SU-DHL-6 (cell line): ENCODE data around the gene LENG9.

ENCODE experiments used
- H2AFZ ChIP-seq: fragments of 200-600 bp; sonication (generic); 2 replicates; pipeline ENCODE4 v1.6.1; 2014; ENCODE audit warnings: low read depth, mild to moderate bottlenecking, moderate library complexity, mixed read lengths, antibody characterized with exemption, low read length; ENCODE audit not compliant: severe bottlenecking
- H3F3A ChIP-seq: fragments of 200-600 bp; shearing (Covaris generic); 2 replicates; pipeline ENCODE4 v1.6.0; 2016; ENCODE audit warnings: antibody characterized with exemption, mild to moderate bottlenecking; ENCODE audit not compliant: insufficient read depth
- H3K27ac ChIP-seq: fragments of 200-600 bp; sonication (generic); 2 replicates; pipeline ENCODE4 v1.5.1; 2016; ENCODE audit warnings: low read depth, mild to moderate bottlenecking, low read length, moderate library complexity, mixed read lengths
- H3K27me3 ChIP-seq: fragments of 200-600 bp; sonication (generic), shearing (Covaris generic); 2 replicates; pipeline ENCODE4 v1.6.0; 2014; ENCODE audit warnings: mild to moderate bottlenecking, low read length
- H3K36me3 ChIP-seq: fragments of 200-600 bp; sonication (generic); 2 replicates; pipeline ENCODE4 v1.6.1; 2014; ENCODE audit warnings: mild to moderate bottlenecking, low read length, mixed read lengths
- H3K4me2 ChIP-seq: fragments of 300-600, 200-600 bp; shearing (Covaris generic), sonication (generic); 2 replicates; pipeline ENCODE4 v1.6.0; 2014; ENCODE audit warnings: low read length, low read depth, mild to moderate bottlenecking; ENCODE audit not compliant: poor library complexity, severe bottlenecking
- H3K4me3 ChIP-seq: fragments of 200-600 bp; sonication (generic); 2 replicates; pipeline ENCODE4 v1.5.1; 2014; ENCODE audit warnings: antibody characterized with exemption, low read length, mild to moderate bottlenecking, mixed read lengths; ENCODE audit not compliant: insufficient read depth, poor library complexity, severe bottlenecking
- H3K79me2 ChIP-seq: fragments of 200-600 bp; sonication (generic); 2 replicates; pipeline ENCODE4 v1.6.1; 2014; ENCODE audit warnings: mild to moderate bottlenecking, low read length, moderate library complexity; ENCODE audit not compliant: insufficient read depth
- H3K9ac ChIP-seq: fragments of 200-600 bp; sonication (generic); 2 replicates; pipeline ENCODE4 v1.7.0; 2014; ENCODE audit warnings: mild to moderate bottlenecking, low read length
- H3K9me2 ChIP-seq: fragments of 200-600 bp; sonication (generic); replicated peaks from 2 replicates; pipeline ENCODE4 v1.6.1; 2014; ENCODE audit warnings: low read length; ENCODE audit not compliant: insufficient read depth
- H3K9me3 ChIP-seq: fragments of 200-600 bp; sonication (generic); 2 replicates; pipeline ENCODE4 v1.6.1; 2014; ENCODE audit warnings: low read length, mixed read lengths; ENCODE audit not compliant: insufficient read depth
- H4K20me1 ChIP-seq: fragments of 200-600 bp; sonication (generic); 2 replicates; pipeline ENCODE4 v1.6.1; 2014; ENCODE audit warnings: low read depth, mild to moderate bottlenecking, antibody characterized with exemption, low read length, moderate library complexity, mixed read lengths
- EZH2phosphoT487 ChIP-seq: fragments of 200-600 bp; sonication (generic), shearing (Covaris generic); conservative IDR thresholded peaks from 2 replicates; pipeline ENCODE4 v1.6.1; 2018; ENCODE audit warnings: mild to moderate bottlenecking, antibody characterized with exemption, low read length, moderate library complexity, mixed read lengths
- TF ChIP-seq, protein P1 (sequence below): fragments of 200-600 bp; sonication (generic); IDR thresholded peaks from one replicate; pipeline ENCODE4 v1.5.1; 2017; ENCODE audit warnings: antibody characterized with exemption, mild to moderate bottlenecking, low read length, moderate library complexity; ENCODE audit not compliant: insufficient read depth, poor library complexity, severe bottlenecking

The LENG9 gene

GRCh38 chr19:54464630-54465425, 1.2 kb upstream of the LENG9 start:
- Histone ChIP-seq H3K4me2 (peak overlapping the region; percentile 77), H3K9me3 (no peaks in the 10 kb centered on the region), H3K27me3 (no peaks in the 10 kb centered on the region), H3K36me3 (no peaks in the 10 kb centered on the region), H4K20me1 (no peaks in the 10 kb centered on the region; the same call in 1 of the 2 replicates), H3K27ac (peak overlapping the region; percentile 81), H3K9me2 (no peaks in the 10 kb centered on the region), H2AFZ (peak overlapping the region; percentile 90), H3K4me3 (peak overlapping the region; percentile 66), H3F3A (peaks cover 24% of the 10 kb centered on the region; the same call in 1 of the 2 replicates), H3K79me2 (no peaks in the 10 kb centered on the region), H3K9ac (peak overlapping the region; percentile 47)
- TF ChIP-seq EZH2phosphoT487 = no peak
- TF ChIP-seq, protein P1, sequence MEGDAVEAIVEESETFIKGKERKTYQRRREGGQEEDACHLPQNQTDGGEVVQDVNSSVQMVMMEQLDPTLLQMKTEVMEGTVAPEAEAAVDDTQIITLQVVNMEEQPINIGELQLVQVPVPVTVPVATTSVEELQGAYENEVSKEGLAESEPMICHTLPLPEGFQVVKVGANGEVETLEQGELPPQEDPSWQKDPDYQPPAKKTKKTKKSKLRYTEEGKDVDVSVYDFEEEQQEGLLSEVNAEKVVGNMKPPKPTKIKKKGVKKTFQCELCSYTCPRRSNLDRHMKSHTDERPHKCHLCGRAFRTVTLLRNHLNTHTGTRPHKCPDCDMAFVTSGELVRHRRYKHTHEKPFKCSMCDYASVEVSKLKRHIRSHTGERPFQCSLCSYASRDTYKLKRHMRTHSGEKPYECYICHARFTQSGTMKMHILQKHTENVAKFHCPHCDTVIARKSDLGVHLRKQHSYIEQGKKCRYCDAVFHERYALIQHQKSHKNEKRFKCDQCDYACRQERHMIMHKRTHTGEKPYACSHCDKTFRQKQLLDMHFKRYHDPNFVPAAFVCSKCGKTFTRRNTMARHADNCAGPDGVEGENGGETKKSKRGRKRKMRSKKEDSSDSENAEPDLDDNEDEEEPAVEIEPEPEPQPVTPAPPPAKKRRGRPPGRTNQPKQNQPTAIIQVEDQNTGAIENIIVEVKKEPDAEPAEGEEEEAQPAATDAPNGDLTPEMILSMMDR = no peak

DNA sequence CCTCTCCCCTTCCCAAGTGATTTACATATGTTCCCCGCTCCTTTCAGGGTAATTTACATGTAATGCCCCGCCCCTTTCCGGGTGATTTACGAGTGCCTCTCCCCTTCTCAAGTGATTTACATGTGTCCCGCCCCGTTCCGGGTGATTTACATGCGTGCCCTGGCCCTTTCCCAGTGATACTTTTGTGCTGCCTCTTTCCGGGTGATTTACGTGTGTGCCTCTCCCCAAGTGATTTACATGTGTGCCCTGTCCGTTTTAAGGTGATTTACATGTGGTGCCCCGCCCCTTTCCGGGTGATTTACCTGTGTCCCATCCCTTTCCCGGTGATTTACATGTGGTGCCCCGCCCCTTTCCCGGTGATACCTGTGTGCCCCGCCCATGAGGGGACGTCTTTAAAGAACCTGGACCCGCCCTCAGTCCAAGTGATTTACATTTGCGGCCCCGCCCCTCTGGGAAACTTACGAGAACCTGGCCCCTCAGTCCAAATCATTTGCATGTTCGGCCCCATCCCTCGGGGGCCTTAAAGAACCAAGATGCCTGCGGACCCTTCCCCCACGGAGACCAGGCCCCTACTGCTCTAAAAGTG, 559 bp upstream of the LENG9 start:
- no peak for TF ChIP-seq EZH2phosphoT487
- TF ChIP-seq, protein P1 = no peak
- peaks cover 24% of the 10 kb centered on the region; the same call in 1 of the 2 replicates for H3F3A ChIP-seq
- peak overlapping the region; percentile 77 for H3K4me2 ChIP-seq
- no peaks in the 10 kb centered on the region for H3K9me3 ChIP-seq
- H3K9ac ChIP-seq = peak overlapping the region; percentile 47
- no peaks in the 10 kb centered on the region; the same call in 1 of the 2 replicates for H4K20me1 ChIP-seq
- H3K27me3 ChIP-seq = no peaks in the 10 kb centered on the region
- peak overlapping the region; percentile 90 for H2AFZ ChIP-seq
- no peaks in the 10 kb centered on the region for H3K36me3 ChIP-seq
- peak overlapping the region; percentile 81 for H3K27ac ChIP-seq
- H3K4me3 ChIP-seq = peak overlapping the region; percentile 66
- H3K9me2 ChIP-seq = no peaks in the 10 kb centered on the region
- no peaks in the 10 kb centered on the region for H3K79me2 ChIP-seq

GRCh38 chr19:54462655-54463530, 685 bp downstream of the LENG9 start:
- H3K36me3 ChIP-seq = 0 out of 2 replicates have a peak, but pooled peaks cover 5% of the 10 kb centered on the region
- peak overlapping the region; percentile 57 for H3K9ac ChIP-seq
- peak overlapping the region; percentile 77 for H3K4me2 ChIP-seq
- H3K27ac ChIP-seq = peak overlapping the region; percentile 81
- H2AFZ ChIP-seq = peak overlapping the region; percentile 19
- TF ChIP-seq, protein P1 = no peak
- no peak for TF ChIP-seq EZH2phosphoT487
- H3F3A ChIP-seq = peaks cover 24% of the 10 kb centered on the region; the same call in 1 of the 2 replicates
- peak overlapping the region; percentile 48 for H3K4me3 ChIP-seq
- H3K9me2 ChIP-seq = no peaks in the 10 kb centered on the region
- H3K9me3 ChIP-seq = no peaks in the 10 kb centered on the region
- H4K20me1 ChIP-seq = no peaks in the 10 kb centered on the region; the same call in 1 of the 2 replicates
- H3K27me3 ChIP-seq = no peaks in the 10 kb centered on the region
- no peaks in the 10 kb centered on the region for H3K79me2 ChIP-seq
